ENCODE data around the gene PANX1.

Gene PANX1

GRCh38 chr11:94169930-94170545 is 41.4 kb downstream of the PANX1 start:
- Histone ChIP-seq H3K4me3 (ENCODE audit: low read depth, low read length) (no peak overlapping the region), H3K27ac (ENCODE audit: low read depth, low read length) (no peak overlapping the region), H3K27me3 (ENCODE audit: insufficient read depth, low read length) (no peaks in the 10 kb centered on the region), H3K79me2 (ENCODE audit: control insufficient read depth, insufficient read depth, low read length, unreplicated experiment) (peaks cover 72% of the 10 kb centered on the region), H3K4me1 (ENCODE audit: control insufficient read depth, insufficient read depth, low read length, unreplicated experiment) (peaks cover 6% of the 10 kb centered on the region), H2AFZ (ENCODE audit: low read length, unreplicated experiment) (no peak overlapping the region), H3K36me3 (ENCODE audit: insufficient read depth, low read length) (no peaks in the 10 kb centered on the region)

GRCh38 chr11:94170953-94171352 is 42.3 kb downstream of the PANX1 start:
- no peaks in the 10 kb centered on the region for H3K27me3 ChIP-seq (ENCODE audit: insufficient read depth, low read length)

GRCh38 chr11:94171693-94172440 is 43.2 kb downstream of the PANX1 start:
- H3K79me2 ChIP-seq (ENCODE audit: control insufficient read depth, insufficient read depth, low read length, unreplicated experiment), result peaks cover 62% of the 10 kb centered on the region
- H3K4me3 ChIP-seq (ENCODE audit: low read depth, low read length), result no peak overlapping the region
- H3K36me3 ChIP-seq (ENCODE audit: insufficient read depth, low read length), result no peaks in the 10 kb centered on the region

More at GRCh38 chr11:94170953-94171352, 42.3 kb downstream of the PANX1 start:
- peaks cover 12% of the 10 kb centered on the region for H3K4me1 ChIP-seq (ENCODE audit: control insufficient read depth, insufficient read depth, low read length, unreplicated experiment)
- no peak overlapping the region for H3K27ac ChIP-seq (ENCODE audit: low read depth, low read length)
- H3K36me3 ChIP-seq (ENCODE audit: insufficient read depth, low read length), result no peaks in the 10 kb centered on the region
- H3K4me3 ChIP-seq (ENCODE audit: low read depth, low read length), result no peak overlapping the region
- no peak overlapping the region for H2AFZ ChIP-seq (ENCODE audit: low read length, unreplicated experiment)
- peaks cover 71% of the 10 kb centered on the region for H3K79me2 ChIP-seq (ENCODE audit: control insufficient read depth, insufficient read depth, low read length, unreplicated experiment)

GRCh38 chr11:94175535-94175934 is 46.9 kb downstream of the PANX1 start:
- Histone ChIP-seq H3K4me3 (ENCODE audit: low read depth, low read length) (no peak overlapping the region), H3K36me3 (ENCODE audit: insufficient read depth, low read length) (0 out of 2 replicates have a peak, but pooled peaks cover 5% of the 10 kb centered on the region), H3K27me3 (ENCODE audit: insufficient read depth, low read length) (no peaks in the 10 kb centered on the region), H2AFZ (ENCODE audit: low read length, unreplicated experiment) (no peak overlapping the region), H3K4me1 (ENCODE audit: control insufficient read depth, insufficient read depth, low read length, unreplicated experiment) (peaks cover 12% of the 10 kb centered on the region), H3K27ac (ENCODE audit: low read depth, low read length) (no peak overlapping the region), H3K79me2 (ENCODE audit: control insufficient read depth, insufficient read depth, low read length, unreplicated experiment) (peaks cover 40% of the 10 kb centered on the region)

More at GRCh38 chr11:94171693-94172440, 43.2 kb downstream of the PANX1 start:
- Histone ChIP-seq H3K27me3 (ENCODE audit: insufficient read depth, low read length) (no peaks in the 10 kb centered on the region), H3K27ac (ENCODE audit: low read depth, low read length) (no peak overlapping the region), H2AFZ (ENCODE audit: low read length, unreplicated experiment) (no peak overlapping the region), H3K4me1 (ENCODE audit: control insufficient read depth, insufficient read depth, low read length, unreplicated experiment) (peaks cover 12% of the 10 kb centered on the region)

GRCh38 chr11:94178331-94178730 is 49.7 kb downstream of the PANX1 start:
- Histone ChIP-seq H3K27ac (ENCODE audit: low read depth, low read length) (no peak overlapping the region), H3K79me2 (ENCODE audit: control insufficient read depth, insufficient read depth, low read length, unreplicated experiment) (peaks cover 19% of the 10 kb centered on the region), H2AFZ (ENCODE audit: low read length, unreplicated experiment) (no peak overlapping the region), H3K4me3 (ENCODE audit: low read depth, low read length) (no peak overlapping the region), H3K27me3 (ENCODE audit: insufficient read depth, low read length) (no peaks in the 10 kb centered on the region), H3K4me1 (ENCODE audit: control insufficient read depth, insufficient read depth, low read length, unreplicated experiment) (peaks cover 12% of the 10 kb centered on the region), H3K36me3 (ENCODE audit: insufficient read depth, low read length) (peaks cover 21% of the 10 kb centered on the region)

GRCh38 chr11:94179696-94180095 is 51.1 kb downstream of the PANX1 start:
- Histone ChIP-seq H2AFZ (ENCODE audit: low read length, unreplicated experiment) (no peak overlapping the region), H3K4me1 (ENCODE audit: control insufficient read depth, insufficient read depth, low read length, unreplicated experiment) (peaks cover 10% of the 10 kb centered on the region), H3K4me3 (ENCODE audit: low read depth, low read length) (no peak overlapping the region), H3K79me2 (ENCODE audit: control insufficient read depth, insufficient read depth, low read length, unreplicated experiment) (peaks cover 6% of the 10 kb centered on the region), H3K27ac (ENCODE audit: low read depth, low read length) (no peak overlapping the region), H3K27me3 (ENCODE audit: insufficient read depth, low read length) (no peaks in the 10 kb centered on the region), H3K36me3 (ENCODE audit: insufficient read depth, low read length) (peaks cover 21% of the 10 kb centered on the region)

GRCh38 chr11:94181526-94181925 is 52.9 kb downstream of the PANX1 start:
- peaks cover 21% of the 10 kb centered on the region for H3K36me3 ChIP-seq (ENCODE audit: insufficient read depth, low read length)
- H2AFZ ChIP-seq (ENCODE audit: low read length, unreplicated experiment), result no peak overlapping the region
- H3K4me1 ChIP-seq (ENCODE audit: control insufficient read depth, insufficient read depth, low read length, unreplicated experiment), result no peaks in the 10 kb centered on the region
- no peaks in the 10 kb centered on the region for H3K27me3 ChIP-seq (ENCODE audit: insufficient read depth, low read length)
- no peak overlapping the region for H3K4me3 ChIP-seq (ENCODE audit: low read depth, low read length)
- H3K79me2 ChIP-seq (ENCODE audit: control insufficient read depth, insufficient read depth, low read length, unreplicated experiment), result peaks cover 3% of the 10 kb centered on the region
- no peak overlapping the region for H3K27ac ChIP-seq (ENCODE audit: low read depth, low read length)

GRCh38 chr11:94181943-94182342 is 53.3 kb downstream of the PANX1 start:
- H3K4me1 ChIP-seq (ENCODE audit: control insufficient read depth, insufficient read depth, low read length, unreplicated experiment), result no peaks in the 10 kb centered on the region
- no peak overlapping the region for H3K27ac ChIP-seq (ENCODE audit: low read depth, low read length)
- H3K27me3 ChIP-seq (ENCODE audit: insufficient read depth, low read length), result no peaks in the 10 kb centered on the region
- H2AFZ ChIP-seq (ENCODE audit: low read length, unreplicated experiment), result no peak overlapping the region
- peaks cover 21% of the 10 kb centered on the region for H3K36me3 ChIP-seq (ENCODE audit: insufficient read depth, low read length)
- H3K79me2 ChIP-seq (ENCODE audit: control insufficient read depth, insufficient read depth, low read length, unreplicated experiment), result peaks cover 3% of the 10 kb centered on the region
- no peak overlapping the region for H3K4me3 ChIP-seq (ENCODE audit: low read depth, low read length)

- Histone ChIP-seq H3K4me1 (ENCODE audit: control insufficient read depth, insufficient read depth, low read length, unreplicated experiment) (no peaks in the 10 kb centered on the region), H3K79me2 (ENCODE audit: control insufficient read depth, insufficient read depth, low read length, unreplicated experiment) (no peaks in the 10 kb centered on the region), H3K27me3 (ENCODE audit: insufficient read depth, low read length) (no peaks in the 10 kb centered on the region), H2AFZ (ENCODE audit: low read length, unreplicated experiment) (no peak overlapping the region), H3K27ac (ENCODE audit: low read depth, low read length) (no peak overlapping the region), H3K36me3 (ENCODE audit: insufficient read depth, low read length) (peaks cover 21% of the 10 kb centered on the region), H3K4me3 (ENCODE audit: low read depth, low read length) (no peak overlapping the region)
Observed at GRCh38 chr11:94183251-94183885, 54.7 kb downstream of the PANX1 start.

- H3K4me3 ChIP-seq (ENCODE audit: low read depth, low read length), result no peak overlapping the region
Observed at GRCh38 chr11:94183886-94184264, 55.2 kb downstream of the PANX1 start.

More at GRCh38 chr11:94183886-94184264, 55.2 kb downstream of the PANX1 start:
- Histone ChIP-seq H3K27ac (ENCODE audit: low read depth, low read length) (no peak overlapping the region), H2AFZ (ENCODE audit: low read length, unreplicated experiment) (no peak overlapping the region), H3K4me1 (ENCODE audit: control insufficient read depth, insufficient read depth, low read length, unreplicated experiment) (no peaks in the 10 kb centered on the region), H3K79me2 (ENCODE audit: control insufficient read depth, insufficient read depth, low read length, unreplicated experiment) (no peaks in the 10 kb centered on the region), H3K36me3 (ENCODE audit: insufficient read depth, low read length) (peaks cover 21% of the 10 kb centered on the region), H3K27me3 (ENCODE audit: insufficient read depth, low read length) (no peaks in the 10 kb centered on the region)
